ENCODE measurements around the gene MBNL1. TPM values are rescaled to one million over a fixed set of nuclear protein-coding genes. Genes with fewer than 3 reads are reported as not detected.

Gene MBNL1
- total RNA-seq, 1 donor: 545 TPM

DNA sequence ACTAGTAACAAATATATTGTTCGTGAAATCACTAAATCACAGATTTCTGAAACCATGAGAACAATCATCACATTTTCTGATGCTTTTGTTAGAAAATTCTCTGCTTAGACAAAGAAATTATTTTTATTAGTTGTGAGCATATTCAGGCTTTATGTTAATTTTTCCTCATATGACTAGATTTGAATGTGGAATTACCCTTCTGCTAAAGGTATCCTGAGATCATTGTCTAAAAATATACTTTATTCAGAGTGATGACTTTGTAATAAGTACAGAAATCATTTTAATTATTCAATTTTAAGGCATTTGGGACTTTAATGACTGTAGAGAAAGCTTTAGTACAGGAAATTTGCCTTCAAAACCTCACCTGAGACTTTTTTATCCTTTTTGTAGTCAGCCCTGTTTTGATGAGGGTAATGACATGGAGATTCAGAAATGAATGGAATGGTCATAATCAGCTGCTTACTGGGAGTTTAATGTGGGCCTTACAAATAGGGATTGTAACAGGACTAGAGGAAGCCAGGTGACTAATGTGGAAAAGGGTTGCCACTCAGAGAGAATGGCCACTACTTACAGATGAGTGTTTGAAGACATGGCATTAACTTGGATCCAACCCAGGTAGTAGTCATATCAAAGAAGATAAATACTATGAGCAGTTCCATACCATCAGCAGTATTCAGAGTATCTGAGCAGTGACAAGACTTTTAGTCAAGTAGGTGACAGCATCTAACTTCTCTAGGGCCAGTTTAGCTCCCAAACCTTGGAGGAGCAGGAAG is 148.3 kb downstream of the MBNL1 start:
- H4K20me1 ChIP-seq (ENCODE audit: insufficient read depth, low read length): peaks cover 38% of the 10 kb centered on the region
- H3K4me1 ChIP-seq (ENCODE audit: insufficient read depth, low read length): peaks cover 17% of the 10 kb centered on the region
- H3K27me3 ChIP-seq (ENCODE audit: insufficient read depth, low read length): no peaks in the 10 kb centered on the region
- H2AFZ ChIP-seq (ENCODE audit: low read length): no peak overlapping the region
- H3K36me3 ChIP-seq (ENCODE audit: insufficient read depth, low read length): peaks cover 49% of the 10 kb centered on the region
- H3K4me3 ChIP-seq (ENCODE audit: insufficient read depth, low read length): no peak overlapping the region
- H3K27ac ChIP-seq (ENCODE audit: low read depth, low read length): peak overlapping the region; percentile 54
- H3K9me3 ChIP-seq (ENCODE audit: low read depth, low read length): no peaks in the 10 kb centered on the region
- DNase-seq (ENCODE audit: insufficient read length, low spot score, missing footprints): peak; percentile 65
- TF ChIP-seq, protein P1, sequence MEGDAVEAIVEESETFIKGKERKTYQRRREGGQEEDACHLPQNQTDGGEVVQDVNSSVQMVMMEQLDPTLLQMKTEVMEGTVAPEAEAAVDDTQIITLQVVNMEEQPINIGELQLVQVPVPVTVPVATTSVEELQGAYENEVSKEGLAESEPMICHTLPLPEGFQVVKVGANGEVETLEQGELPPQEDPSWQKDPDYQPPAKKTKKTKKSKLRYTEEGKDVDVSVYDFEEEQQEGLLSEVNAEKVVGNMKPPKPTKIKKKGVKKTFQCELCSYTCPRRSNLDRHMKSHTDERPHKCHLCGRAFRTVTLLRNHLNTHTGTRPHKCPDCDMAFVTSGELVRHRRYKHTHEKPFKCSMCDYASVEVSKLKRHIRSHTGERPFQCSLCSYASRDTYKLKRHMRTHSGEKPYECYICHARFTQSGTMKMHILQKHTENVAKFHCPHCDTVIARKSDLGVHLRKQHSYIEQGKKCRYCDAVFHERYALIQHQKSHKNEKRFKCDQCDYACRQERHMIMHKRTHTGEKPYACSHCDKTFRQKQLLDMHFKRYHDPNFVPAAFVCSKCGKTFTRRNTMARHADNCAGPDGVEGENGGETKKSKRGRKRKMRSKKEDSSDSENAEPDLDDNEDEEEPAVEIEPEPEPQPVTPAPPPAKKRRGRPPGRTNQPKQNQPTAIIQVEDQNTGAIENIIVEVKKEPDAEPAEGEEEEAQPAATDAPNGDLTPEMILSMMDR (IDR thresholded peaks at IDR 0.05; ENCODE audit: extremely low read depth, low read depth, low read length): no peak
- H3K79me2 ChIP-seq (ENCODE audit: insufficient read depth, low read length): peaks cover 74% of the 10 kb centered on the region
- H3K4me2 ChIP-seq (ENCODE audit: insufficient read depth, low read length): no peak overlapping the region

DNA sequence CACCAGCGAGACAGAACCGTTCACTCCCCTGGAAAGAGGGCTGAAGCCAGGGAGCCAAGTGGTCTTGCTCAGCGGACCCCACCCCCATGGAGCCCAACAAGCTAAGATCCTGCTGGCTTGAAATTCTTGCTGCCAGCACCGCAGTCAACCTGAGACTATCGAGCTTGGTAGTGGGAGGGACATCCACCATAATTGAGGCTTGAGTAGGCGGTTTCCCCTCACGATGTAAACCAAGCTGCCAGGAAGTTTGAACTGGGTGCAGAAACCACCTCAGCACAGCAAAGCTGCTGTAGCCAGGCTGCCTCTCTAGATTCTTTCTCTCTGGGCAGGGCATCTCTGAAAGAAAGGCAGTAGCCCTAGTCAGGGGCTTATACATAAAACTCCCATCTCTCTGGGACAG is 151.0 kb downstream of the MBNL1 start:
- H3K79me2 ChIP-seq (ENCODE audit: insufficient read depth, low read length): peaks cover 56% of the 10 kb centered on the region
- H3K4me3 ChIP-seq (ENCODE audit: insufficient read depth, low read length): no peak overlapping the region
- no peak for DNase-seq (ENCODE audit: insufficient read length, low spot score, missing footprints)
- H3K4me2 ChIP-seq (ENCODE audit: insufficient read depth, low read length): no peak overlapping the region
- TF ChIP-seq, protein P1 (IDR thresholded peaks at IDR 0.05; ENCODE audit: extremely low read depth, low read depth, low read length): no peak
- peaks cover 7% of the 10 kb centered on the region for H3K4me1 ChIP-seq (ENCODE audit: insufficient read depth, low read length)
- no peak overlapping the region for H2AFZ ChIP-seq (ENCODE audit: low read length)
- peaks cover 25% of the 10 kb centered on the region for H4K20me1 ChIP-seq (ENCODE audit: insufficient read depth, low read length)
- no peaks in the 10 kb centered on the region for H3K27me3 ChIP-seq (ENCODE audit: insufficient read depth, low read length)
- no peaks in the 10 kb centered on the region for H3K9me3 ChIP-seq (ENCODE audit: low read depth, low read length)
- peaks cover 47% of the 10 kb centered on the region for H3K36me3 ChIP-seq (ENCODE audit: insufficient read depth, low read length)
- H3K27ac ChIP-seq (ENCODE audit: low read depth, low read length): no peak overlapping the region

DNA sequence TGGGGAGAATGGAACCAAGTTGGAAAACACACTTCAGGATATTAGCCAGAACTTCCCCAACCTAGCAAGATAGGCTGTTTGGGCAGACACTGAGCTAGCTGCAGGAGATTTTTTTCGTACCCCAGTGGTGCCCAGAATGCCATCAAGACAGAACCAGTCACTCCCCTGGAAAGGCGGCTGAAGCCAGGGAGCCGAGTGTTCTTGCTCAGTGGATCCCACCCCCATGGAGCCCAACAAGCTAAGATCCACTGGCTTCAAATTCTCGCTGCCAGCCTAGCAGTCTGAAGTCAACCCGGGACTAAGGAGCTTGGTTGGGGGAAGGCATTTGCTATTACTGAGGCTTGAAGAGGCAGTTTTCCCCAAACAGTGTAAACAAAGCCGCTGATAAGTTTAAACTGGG is 152.4 kb downstream of the MBNL1 start:
- no peaks in the 10 kb centered on the region for H3K9me3 ChIP-seq (ENCODE audit: low read depth, low read length)
- H3K79me2 ChIP-seq (ENCODE audit: insufficient read depth, low read length): peaks cover 46% of the 10 kb centered on the region
- H3K36me3 ChIP-seq (ENCODE audit: insufficient read depth, low read length): peaks cover 38% of the 10 kb centered on the region
- no peak overlapping the region for H3K4me3 ChIP-seq (ENCODE audit: insufficient read depth, low read length)
- peaks cover 18% of the 10 kb centered on the region for H4K20me1 ChIP-seq (ENCODE audit: insufficient read depth, low read length)
- TF ChIP-seq, protein P1 (IDR thresholded peaks at IDR 0.05; ENCODE audit: extremely low read depth, low read depth, low read length): no peak
- H3K4me1 ChIP-seq (ENCODE audit: insufficient read depth, low read length): peaks cover 7% of the 10 kb centered on the region
- no peak for DNase-seq (ENCODE audit: insufficient read length, low spot score, missing footprints)
- H3K4me2 ChIP-seq (ENCODE audit: insufficient read depth, low read length): no peak overlapping the region
- H3K27me3 ChIP-seq (ENCODE audit: insufficient read depth, low read length): no peaks in the 10 kb centered on the region
- no peak overlapping the region for H2AFZ ChIP-seq (ENCODE audit: low read length)
- H3K27ac ChIP-seq (ENCODE audit: low read depth, low read length): no peak overlapping the region

DNA sequence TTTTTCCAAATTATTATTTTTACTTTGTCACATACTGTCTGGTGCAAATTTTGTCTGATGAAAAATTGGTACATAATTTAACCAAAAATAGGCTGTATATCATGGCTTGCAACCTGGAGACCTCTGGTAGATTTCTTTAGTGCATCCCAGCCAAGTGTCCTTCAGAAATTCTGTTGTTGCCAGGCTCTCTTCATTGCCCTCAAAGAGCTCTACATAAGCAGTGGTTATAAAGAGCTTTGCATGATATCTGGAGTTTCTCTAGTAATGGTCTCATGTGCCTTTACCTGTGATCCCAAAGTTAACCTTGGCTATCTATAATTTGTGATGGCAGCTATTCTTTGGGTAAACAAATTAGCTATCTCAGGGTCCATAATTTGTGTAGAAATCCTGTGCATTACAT is 157.7 kb downstream of the MBNL1 start:
- H3K4me1 ChIP-seq (ENCODE audit: insufficient read depth, low read length): peaks cover 7% of the 10 kb centered on the region
- no peak overlapping the region for H3K4me2 ChIP-seq (ENCODE audit: insufficient read depth, low read length)
- H3K9me3 ChIP-seq (ENCODE audit: low read depth, low read length): no peaks in the 10 kb centered on the region
- peaks cover 3% of the 10 kb centered on the region for H3K36me3 ChIP-seq (ENCODE audit: insufficient read depth, low read length)
- H3K79me2 ChIP-seq (ENCODE audit: insufficient read depth, low read length): peaks cover 53% of the 10 kb centered on the region
- no peak overlapping the region for H2AFZ ChIP-seq (ENCODE audit: low read length)
- H4K20me1 ChIP-seq (ENCODE audit: insufficient read depth, low read length): peaks cover 11% of the 10 kb centered on the region
- TF ChIP-seq, protein P1 (IDR thresholded peaks at IDR 0.05; ENCODE audit: extremely low read depth, low read depth, low read length): no peak
- DNase-seq (ENCODE audit: insufficient read length, low spot score, missing footprints): no peak
- no peak overlapping the region for H3K27ac ChIP-seq (ENCODE audit: low read depth, low read length)
- no peak overlapping the region for H3K4me3 ChIP-seq (ENCODE audit: insufficient read depth, low read length)
- H3K27me3 ChIP-seq (ENCODE audit: insufficient read depth, low read length): no peaks in the 10 kb centered on the region
